ENCODE data around the gene MAPKBP1. TPM values are rescaled to one million over a fixed set of nuclear protein-coding genes. Genes with fewer than 3 reads are reported as not detected.

Gene MAPKBP1
- total RNA-seq, 4 donors from 2014 or later, result 18.2 to 54.6 (median 42.9) TPM

DNA sequence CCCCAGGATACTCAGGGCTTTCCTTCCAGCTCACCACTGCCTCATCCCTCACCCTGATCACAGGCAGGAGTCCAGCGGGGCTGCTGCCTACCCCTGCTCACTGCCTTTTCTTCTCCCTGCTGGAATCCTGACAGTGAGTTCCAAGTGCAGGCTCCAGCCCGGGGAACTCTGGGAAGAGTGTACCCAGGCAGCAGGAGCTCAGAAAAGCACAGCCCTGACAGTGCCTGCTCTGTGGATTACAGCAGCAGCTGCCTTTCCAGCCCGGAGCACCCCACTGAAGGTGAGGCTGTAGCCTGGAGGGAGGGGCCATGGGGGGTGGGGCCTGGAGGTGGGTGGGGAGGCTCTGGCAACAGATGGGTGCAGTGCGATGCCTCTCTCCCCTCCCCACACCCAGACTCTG, 47.5 kb downstream of the MAPKBP1 start:
- H3K4me3 ChIP-seq, result no peak overlapping the region
- no peak overlapping the region for H3K27ac ChIP-seq (replicated peaks in 1 of 4)
- H3K27me3 ChIP-seq, result no peaks in the 10 kb centered on the region
- DNase-seq (ENCODE audit: extremely low spot score), result no peak
- H3K36me3 ChIP-seq, result peaks cover 76 to 90% (median 88%) of the 10 kb centered on the region in 4 donors
- intact Hi-C loops (cut with DNase I), result no loop called here
- peaks cover 0 to under 1% (median 0%) of the 10 kb centered on the region in 4 donors for H3K4me1 ChIP-seq
- TF ChIP-seq EP300 (IDR thresholded peaks at IDR 0.05), result no peak
- no peak for TF ChIP-seq POLR2AphosphoS5 (IDR thresholded peaks at IDR 0.05)
- no peak for TF ChIP-seq POLR2A (IDR thresholded peaks at IDR 0.05; ENCODE audit: low read depth)
- TF ChIP-seq CTCF (IDR thresholded peaks at IDR 0.05), result no peak
- 90% methylated on average over 3 of the region's 4 CpGs for WGBS
- H3K9me3 ChIP-seq, result no peaks in the 10 kb centered on the region

GRCh38 chr15:41822471-41822870, 48.2 kb downstream of the MAPKBP1 start:
- Histone ChIP-seq H3K36me3 (peaks cover 69 to 84% (median 82%) of the 10 kb centered on the region in 4 donors), H3K9me3 (no peaks in the 10 kb centered on the region), H3K27me3 (no peaks in the 10 kb centered on the region), H3K4me1 (peaks cover 3 to 7% (median 5%) of the 10 kb centered on the region in 4 donors), H3K27ac (replicated peaks in 1 of 4) (no peak overlapping the region), H3K4me3 (no peak overlapping the region)
- DNase-seq (ENCODE audit: extremely low spot score), result no peak
- WGBS, result 91% methylated on average over 6 of the region's 6 CpGs
- TF ChIP-seq POLR2AphosphoS5 (IDR thresholded peaks at IDR 0.05) (no peak), CTCF (IDR thresholded peaks at IDR 0.05) (no peak), POLR2A (IDR thresholded peaks at IDR 0.05; ENCODE audit: low read depth) (no peak), EP300 (IDR thresholded peaks at IDR 0.05) (no peak)
- intact Hi-C loops (cut with DNase I), result no loop called here

DNA sequence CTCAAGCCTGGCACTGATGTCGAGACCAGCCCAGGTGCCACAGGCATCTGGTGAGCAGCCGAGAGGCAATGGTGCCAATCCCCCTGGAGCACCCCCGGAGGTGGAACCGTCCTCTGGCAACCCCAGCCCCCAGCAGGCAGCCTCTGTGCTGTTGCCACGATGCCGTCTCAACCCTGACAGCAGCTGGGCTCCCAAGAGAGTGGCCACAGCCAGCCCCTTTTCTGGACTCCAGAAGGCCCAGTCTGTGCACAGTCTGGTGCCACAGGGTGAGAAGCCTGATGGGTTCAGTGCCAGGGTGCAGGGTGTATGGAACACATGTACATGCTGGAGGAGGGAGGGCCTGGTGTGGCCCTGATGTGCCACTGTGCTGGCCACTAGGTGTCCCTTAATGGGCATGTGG, 48.7 kb downstream of the MAPKBP1 start:
- H3K27ac ChIP-seq (replicated peaks in 1 of 4), result no peak overlapping the region
- 92% methylated on average over 6 of the region's 6 CpGs for WGBS
- intact Hi-C loops (cut with DNase I), result no loop called here
- no peaks in the 10 kb centered on the region for H3K9me3 ChIP-seq
- TF ChIP-seq EP300 (IDR thresholded peaks at IDR 0.05) (no peak), POLR2AphosphoS5 (IDR thresholded peaks at IDR 0.05) (no peak)
- no peak overlapping the region for H3K4me3 ChIP-seq
- no peaks in the 10 kb centered on the region for H3K27me3 ChIP-seq
- no peak for DNase-seq (ENCODE audit: extremely low spot score)
- peaks cover 3 to 9% (median 7%) of the 10 kb centered on the region in 4 donors for H3K4me1 ChIP-seq
- H3K36me3 ChIP-seq, result peaks cover 64 to 79% (median 77%) of the 10 kb centered on the region in 4 donors

- H3K27me3 ChIP-seq, result no peaks in the 10 kb centered on the region
- H3K36me3 ChIP-seq, result peaks cover 59 to 74% (median 71%) of the 10 kb centered on the region in 4 donors
- H3K27ac ChIP-seq (replicated peaks in 1 of 4), result no peak overlapping the region
- WGBS, result 86% methylated on average over 5 of the region's 11 CpGs
- no peak overlapping the region for H3K4me3 ChIP-seq
- TF ChIP-seq EP300 (IDR thresholded peaks at IDR 0.05), result no peak
- no peak for TF ChIP-seq POLR2A (IDR thresholded peaks at IDR 0.05; ENCODE audit: low read depth)
- intact Hi-C loops (cut with DNase I), result no loop called here
- H3K9me3 ChIP-seq, result no peaks in the 10 kb centered on the region
- DNase-seq (ENCODE audit: extremely low spot score), result no peak
- peaks cover 3 to 11% (median 7%) of the 10 kb centered on the region in 4 donors for H3K4me1 ChIP-seq
These were observed 49.2 kb downstream of the MAPKBP1 start for GRCh38 chr15:41823502-41823901.

GRCh38 chr15:41824062-41824745, 49.9 kb downstream of the MAPKBP1 start:
- peaks cover 52 to 67% (median 64%) of the 10 kb centered on the region in 4 donors for H3K36me3 ChIP-seq
- TF ChIP-seq POLR2A (IDR thresholded peaks at IDR 0.05; ENCODE audit: low read depth) (no peak), POLR2AphosphoS5 (IDR thresholded peaks at IDR 0.05) (no peak), CTCF (IDR thresholded peaks at IDR 0.05) (no peak), EP300 (IDR thresholded peaks at IDR 0.05) (no peak)
- no peak for DNase-seq (ENCODE audit: extremely low spot score)
- intact Hi-C loops (cut with DNase I), result no loop called here
- no peak overlapping the region for H3K4me3 ChIP-seq
- 90% methylated on average over 19 of the region's 19 CpGs for WGBS
- H3K27ac ChIP-seq (replicated peaks in 1 of 4), result no peak overlapping the region
- H3K27me3 ChIP-seq, result no peaks in the 10 kb centered on the region
- H3K4me1 ChIP-seq, result peaks cover 9 to 18% (median 14%) of the 10 kb centered on the region in 4 donors
- no peaks in the 10 kb centered on the region for H3K9me3 ChIP-seq

All from esophagus muscularis mucosa (tissue), 4 donors.